DMS 273 (cell line): ENCODE data around the gene PDE4C.
"Not testable (repeated sequence)": the region's sequence is repeated elsewhere in the genome, so short reads cannot be mapped to it uniquely, and the experiment has no call there.

Source experiments
- DNase-seq: peaks from one replicate; lab custom pipeline; 2025; ENCODE audit not compliant: unreplicated experiment; lab: John Stamatoyannopoulos, UW

The PDE4C gene

GRCh38 chr19:18223860-18224524 lies 2.2 kb downstream of the PDE4C start:
- DNase-seq = peak; percentile 72

- no peak for DNase-seq
Measured at GRCh38 chr19:18221815-18222725, 4.2 kb downstream of the PDE4C start.

- DNase-seq = no peak
Measured at GRCh38 chr19:18220632-18221275, 5.5 kb downstream of the PDE4C start.

- no peak for DNase-seq
Measured at GRCh38 chr19:18219911-18220631, 6.2 kb downstream of the PDE4C start.

- no peak for DNase-seq
Measured at GRCh38 chr19:18218600-18218999, 7.6 kb downstream of the PDE4C start.

- DNase-seq = no peak
Measured at GRCh38 chr19:18218159-18218558, 8.1 kb downstream of the PDE4C start.

GRCh38 chr19:18216789-18217188 lies 9.4 kb downstream of the PDE4C start:
- no peak for DNase-seq

GRCh38 chr19:18214779-18215433 lies 11.3 kb downstream of the PDE4C start:
- DNase-seq = no peak

GRCh38 chr19:18211683-18212082 lies 14.6 kb downstream of the PDE4C start:
- no peak for DNase-seq

- not testable (repeated sequence) for DNase-seq
Measured at GRCh38 chr19:18209912-18210311, 16.3 kb downstream of the PDE4C start.

GRCh38 chr19:18208098-18208951 lies 17.9 kb downstream of the PDE4C start:
- DNase-seq = peak; percentile 78

- DNase-seq = no peak
Measured at GRCh38 chr19:18206018-18206417, 20.2 kb downstream of the PDE4C start.

GRCh38 chr19:18205200-18205892 lies 20.9 kb downstream of the PDE4C start:
- DNase-seq = peak; percentile 95

- DNase-seq = peak; percentile 93
Measured at GRCh38 chr19:18204394-18205199, 21.6 kb downstream of the PDE4C start.

- DNase-seq = peak; percentile 100
Measured at GRCh38 chr19:18203863-18204393, 22.3 kb downstream of the PDE4C start, which contains the start of gene RAB3A. Gene RAB3A (minus strand): TSS chr19:18204042. CDS start chr19:18202740, 1,302 bp downstream.

- DNase-seq = peak; percentile 67
Measured at GRCh38 chr19:18203408-18203862, 22.8 kb downstream of the PDE4C start.

GRCh38 chr19:18202778-18203407 lies 23.3 kb downstream of the PDE4C start:
- peak; percentile 77 for DNase-seq
